Activated T-helper 9 cell treated with anti-CD3 and anti-CD28 coated beads, Interleukin-2, amount 50 U/mL, for 16 hours (primary cell): ENCODE data around the gene RFLNA.

ENCODE experiments used
- DNase-seq: peaks from one replicate; pipeline ENCODE4 v3.0.0-alpha.2; 2020; ENCODE audit warnings: low read depth

The RFLNA gene

DNA sequence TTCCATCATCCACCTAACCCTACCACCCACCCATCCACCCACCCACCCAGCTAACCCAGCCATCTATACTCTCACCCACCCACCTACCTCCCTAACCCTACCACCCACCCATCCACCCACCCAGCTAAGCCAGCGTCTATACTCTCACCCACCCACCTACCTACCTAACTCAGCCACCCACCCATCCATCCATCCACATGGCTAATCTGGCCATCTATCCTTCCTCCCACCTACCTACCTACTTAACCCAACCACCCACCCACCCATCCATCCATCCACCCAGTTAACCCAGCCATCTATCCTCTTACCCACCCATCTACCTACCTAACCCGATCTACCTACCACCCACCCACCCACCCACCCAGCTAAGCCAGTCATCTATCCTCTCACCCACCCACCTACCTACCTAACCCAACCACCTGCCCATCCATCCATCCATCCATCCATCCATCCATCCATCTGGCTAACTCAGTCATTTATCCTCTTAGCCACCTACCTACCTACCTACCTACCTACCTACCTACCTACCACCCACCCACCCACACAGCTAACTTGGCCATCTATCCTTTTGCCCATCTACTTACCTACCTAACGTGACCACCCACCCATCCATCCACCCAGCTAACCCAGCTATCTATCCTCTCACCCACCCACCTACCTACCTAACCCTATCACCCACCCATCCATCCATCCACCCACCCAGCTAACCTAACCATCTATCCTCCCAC, 44.1 kb downstream of the RFLNA start:
- no peak for DNase-seq

DNA sequence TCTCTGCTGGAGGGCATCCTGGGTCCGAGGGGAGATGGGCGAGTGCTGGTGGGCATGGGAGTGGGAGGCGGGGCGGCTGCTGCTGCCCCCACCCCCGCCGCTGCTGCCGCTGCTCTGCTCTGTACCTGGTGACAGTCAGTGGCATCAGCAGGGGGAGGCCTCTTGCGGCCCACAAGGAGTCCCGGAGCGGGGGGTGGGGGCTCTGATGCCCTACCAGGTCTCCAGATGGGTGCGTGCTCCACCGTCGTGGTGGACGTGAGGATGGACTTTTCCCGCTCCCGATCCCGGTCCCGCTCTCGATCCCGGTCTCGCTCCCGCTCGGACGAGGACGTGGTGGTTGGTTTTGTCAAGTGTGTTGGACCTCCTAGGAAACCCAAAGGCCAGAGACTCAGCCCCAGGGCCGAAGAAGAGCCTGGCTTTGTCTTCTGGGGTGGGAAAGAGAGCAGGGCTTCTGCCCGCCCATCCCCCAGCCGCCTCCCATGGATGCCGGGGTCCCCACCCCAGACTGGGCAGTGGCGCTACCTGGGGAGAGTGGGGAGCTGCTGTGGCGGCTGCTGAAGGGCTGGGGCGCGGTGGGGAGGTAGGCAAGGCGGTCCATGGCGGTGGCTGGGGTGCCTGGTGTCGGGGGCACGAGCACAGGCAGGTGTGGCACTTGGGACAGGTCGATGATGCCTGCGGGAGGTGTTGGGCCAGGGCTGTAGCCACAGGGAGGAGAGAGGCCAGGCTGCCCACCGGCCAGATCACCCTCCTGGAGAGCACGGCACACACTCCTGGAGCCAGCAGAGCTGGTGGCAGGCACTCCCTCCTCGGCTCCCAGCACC, 45.4 kb downstream of the RFLNA start:
- no peak for DNase-seq

DNA sequence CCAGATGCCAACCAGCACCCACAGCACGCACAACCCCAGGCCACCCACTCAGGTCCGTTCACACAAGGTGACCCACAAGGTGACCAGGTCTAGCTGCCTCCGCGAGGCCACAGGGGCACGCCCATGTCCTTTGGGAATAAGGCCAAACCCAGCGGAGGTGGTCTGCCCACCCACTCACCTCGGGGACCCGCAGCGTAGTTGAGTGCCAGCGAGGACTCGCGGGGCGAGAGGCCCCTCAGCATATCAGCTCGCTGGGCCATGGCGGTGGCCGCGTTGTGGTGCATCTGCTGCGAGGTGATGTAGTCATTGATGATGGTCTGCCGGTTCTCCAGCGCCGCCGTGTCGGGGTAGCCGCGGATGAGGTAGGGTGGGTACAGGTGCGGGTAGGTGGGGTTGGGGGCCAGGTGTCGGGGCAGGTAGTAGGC, 46.8 kb downstream of the RFLNA start:
- no peak for DNase-seq

DNA sequence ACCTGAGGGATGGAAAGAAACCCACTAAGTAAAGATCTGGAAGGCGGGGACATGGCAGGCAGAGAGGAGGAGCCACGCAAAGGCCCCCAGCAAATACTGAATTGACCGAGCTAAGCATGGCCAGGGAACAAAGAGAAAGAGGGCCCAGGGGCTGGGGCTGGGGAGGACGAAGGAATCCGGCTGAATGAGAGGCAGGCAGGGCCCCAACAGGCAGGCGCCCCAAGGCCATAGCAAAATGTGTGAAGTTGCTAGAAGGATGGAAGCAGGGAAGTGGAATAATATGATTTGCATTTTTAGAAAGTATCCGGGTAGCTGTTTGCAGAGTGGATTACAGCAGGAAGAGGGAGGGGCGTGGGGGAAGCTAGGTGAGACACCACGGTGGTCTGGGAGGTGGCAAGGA, 49.1 kb downstream of the RFLNA start:
- DNase-seq: no peak

DNA sequence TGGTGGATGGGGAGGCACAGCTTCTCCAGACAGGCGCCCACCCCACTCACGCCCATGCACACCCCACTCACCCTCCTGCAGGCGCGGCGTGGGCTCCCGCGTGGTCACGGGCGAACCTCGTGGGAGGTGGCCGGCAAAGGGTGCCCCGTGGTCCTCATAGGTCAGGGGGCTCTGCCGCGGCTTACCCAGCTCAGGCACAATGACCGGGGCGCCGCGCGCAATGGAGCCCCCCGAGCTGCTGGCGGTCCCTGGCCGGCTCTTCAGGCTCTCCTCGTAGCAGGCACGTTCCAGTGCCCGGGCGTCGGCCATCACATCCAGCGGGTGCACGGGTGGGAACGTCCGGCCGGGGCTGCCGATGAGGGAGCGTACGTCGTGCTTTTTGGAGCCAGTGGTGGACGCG, 49.6 kb downstream of the RFLNA start:
- DNase-seq: no peak

DNA sequence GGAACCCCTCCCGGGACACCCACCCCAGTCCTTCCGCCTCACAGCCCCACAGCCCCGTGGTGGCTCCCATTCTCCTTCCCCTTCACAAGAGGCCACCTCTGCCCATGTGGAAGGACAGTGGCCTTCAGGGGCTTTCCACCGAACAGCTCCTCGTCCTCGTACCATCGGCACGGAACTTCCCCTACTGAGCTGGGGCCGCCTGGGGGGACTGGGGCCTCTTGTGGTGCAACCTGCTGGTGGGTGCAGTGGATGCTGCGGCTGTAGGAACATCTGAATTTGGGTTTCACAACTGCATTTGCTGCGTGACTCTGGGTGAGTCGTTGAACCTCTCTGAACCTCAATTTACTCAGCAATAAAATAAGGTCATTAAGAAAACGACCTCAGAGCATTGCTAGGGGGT, 50.9 kb downstream of the RFLNA start:
- DNase-seq: no peak

DNA sequence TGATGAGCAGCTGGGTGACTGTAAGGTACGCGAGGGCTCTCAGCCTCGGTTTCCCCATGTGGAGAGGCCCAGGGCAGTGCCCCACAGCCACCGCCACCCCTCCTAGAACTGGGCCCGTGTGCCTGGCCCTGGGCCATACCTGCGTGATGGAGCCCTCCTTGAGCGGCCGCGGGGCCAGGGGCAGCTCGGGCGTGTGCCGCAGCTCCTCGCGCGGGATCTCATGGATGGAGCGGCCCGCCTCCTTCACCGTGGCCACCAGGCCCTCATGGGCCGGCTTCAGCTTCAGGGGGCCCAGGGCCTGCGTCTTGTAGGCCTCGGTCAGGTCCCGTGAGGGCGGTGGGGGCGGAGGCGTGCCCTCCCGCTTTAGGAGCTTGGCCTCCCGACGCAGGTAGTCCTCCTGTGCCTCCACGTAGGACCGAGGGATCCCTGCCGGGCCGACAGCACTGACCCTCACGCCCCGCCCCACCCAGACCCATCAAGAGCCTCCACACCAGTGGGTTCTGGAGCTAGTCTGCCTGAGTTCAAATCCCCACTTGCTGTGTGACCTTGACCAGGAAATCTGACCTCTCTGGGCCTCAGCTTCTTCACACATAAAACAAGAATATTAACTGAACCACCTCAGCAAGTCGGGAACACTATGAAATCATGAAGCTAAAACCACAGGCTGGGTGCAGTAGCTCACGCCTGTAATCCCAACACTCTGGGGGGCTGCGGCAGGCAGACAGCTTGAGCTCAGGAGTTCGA, 51.7 kb downstream of the RFLNA start:
- DNase-seq: no peak

DNA sequence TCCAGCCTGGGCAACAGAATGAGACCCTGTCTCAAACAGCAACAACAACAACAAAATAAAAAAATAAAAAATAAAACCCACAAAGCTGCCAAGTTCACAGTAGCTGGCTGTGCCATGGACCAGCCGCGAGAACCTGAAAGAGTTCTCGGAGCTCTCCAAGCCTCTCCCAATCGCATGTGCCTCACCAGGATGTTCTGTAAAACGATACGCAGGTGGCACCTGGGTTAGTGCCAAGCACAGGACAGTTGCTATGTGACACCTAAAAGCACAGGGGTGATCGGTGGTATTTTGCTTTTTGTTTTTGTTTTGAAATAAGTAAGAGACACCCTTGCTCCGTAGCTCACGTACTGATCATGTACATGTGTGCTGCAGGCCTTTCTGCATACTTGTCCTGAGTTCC, 52.4 kb downstream of the RFLNA start:
- no peak for DNase-seq

DNA sequence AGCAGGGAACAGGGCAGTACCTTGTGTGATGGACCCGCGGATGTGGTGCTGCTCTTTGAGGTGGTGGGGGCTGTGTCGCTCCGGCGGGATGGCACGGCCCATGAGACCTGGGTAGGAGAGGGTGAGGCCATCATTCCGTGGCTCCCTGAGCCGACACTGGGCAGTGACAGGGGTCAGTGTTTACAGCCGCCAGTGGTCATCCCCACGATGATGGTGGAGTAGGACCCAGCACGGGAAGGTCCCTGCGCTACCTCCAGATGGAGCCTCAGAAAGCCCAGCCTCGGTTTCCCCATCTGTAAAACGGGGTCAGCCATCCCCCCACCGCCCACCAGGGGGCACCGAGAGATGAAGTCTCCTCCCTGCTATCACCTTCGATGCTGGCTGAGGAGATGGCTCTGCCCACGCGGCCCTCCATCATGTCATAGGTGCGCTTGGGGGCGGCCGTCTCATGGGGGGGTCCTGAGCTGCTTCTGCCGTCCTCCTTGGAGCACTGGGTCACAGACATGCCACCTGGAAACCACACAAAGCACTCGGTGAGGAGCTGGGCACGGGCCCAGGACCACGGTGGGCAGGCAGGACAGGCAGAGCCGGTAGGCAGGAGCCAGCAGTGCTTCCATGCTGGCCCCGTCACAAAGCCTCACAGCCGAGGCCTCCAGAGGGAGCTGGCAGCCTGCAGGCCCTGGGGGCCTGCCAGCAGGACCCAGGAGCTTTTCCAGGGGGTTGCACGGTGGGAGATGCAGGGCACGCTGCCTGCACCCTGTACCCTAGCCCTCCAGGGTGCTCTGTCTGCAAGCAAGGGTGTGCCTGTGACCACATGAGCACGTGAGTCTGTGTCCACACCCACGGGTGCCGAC, 53.1 kb downstream of the RFLNA start:
- DNase-seq: no peak

DNA sequence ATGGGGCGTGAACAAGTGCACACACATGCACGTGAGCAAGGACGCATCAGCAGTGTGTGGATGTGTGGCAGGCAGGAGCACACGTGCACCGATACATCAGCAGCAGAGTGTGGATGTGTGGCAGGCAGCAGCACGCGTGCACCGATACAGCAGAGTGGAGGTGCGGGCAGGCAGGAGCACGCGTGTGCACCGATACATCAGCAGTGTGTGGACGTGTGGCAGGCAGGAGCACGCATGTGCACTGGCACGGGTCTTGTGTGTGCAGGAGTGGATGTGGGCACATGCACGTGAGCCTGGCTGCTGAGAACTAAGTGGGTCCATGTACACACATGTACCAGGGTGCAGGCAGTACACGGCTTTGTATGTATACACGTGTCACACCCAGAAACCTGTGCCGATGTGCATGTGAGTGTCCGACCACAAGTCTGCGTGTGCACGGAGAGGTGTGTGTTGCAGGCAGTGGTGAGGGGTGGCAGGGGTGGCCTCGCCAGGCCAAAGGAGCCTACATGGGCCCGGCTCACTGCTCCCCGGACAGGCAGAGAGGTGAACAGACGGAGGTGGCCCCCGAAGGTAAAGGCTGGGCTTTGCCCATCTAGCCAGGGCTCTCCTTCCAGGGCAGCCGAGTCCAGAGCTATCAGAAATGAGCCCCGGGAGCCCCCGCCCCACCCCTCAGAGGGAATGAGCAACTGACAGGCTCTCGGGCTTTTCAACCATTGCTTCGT, 53.9 kb downstream of the RFLNA start:
- no peak for DNase-seq

DNA sequence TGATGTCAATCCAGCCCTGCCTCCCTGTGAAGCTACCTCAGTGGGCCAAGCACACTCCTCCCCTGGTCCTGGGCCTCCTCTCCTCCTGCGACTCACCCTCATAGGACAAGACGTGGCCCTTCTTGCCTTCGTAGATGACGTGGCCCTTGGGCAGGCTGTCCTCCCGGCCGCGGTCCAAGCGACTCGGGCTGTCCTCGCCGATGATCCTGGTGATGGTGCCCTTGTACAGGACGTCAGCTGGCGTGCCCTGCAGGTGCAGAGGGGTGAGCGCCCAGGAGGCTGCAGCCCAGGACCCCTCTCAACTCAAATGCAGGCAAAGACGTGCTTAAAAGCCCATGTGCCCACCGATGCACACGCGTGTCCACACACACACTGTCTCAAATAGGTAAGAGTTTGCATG, 55.6 kb downstream of the RFLNA start:
- no peak for DNase-seq

DNA sequence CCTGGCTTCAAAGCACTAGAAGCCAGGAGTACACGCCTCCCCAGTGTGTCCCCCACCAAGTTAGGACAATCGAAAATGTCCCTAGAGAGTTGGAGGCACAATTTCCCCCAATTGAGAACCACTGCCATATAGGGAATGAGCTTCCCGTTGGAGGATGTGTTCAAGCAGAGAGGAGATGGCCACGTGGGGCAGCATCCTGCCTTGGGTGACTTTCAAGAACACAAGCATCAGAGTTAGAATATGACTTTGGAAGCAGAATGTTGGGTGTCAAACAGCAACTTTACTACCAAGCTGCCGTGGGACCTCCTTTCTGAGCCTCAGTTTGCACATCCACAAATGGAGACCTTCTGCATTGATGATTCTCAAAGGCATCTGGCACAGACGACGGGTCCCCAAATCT, 56.5 kb downstream of the RFLNA start:
- DNase-seq: no peak

DNA sequence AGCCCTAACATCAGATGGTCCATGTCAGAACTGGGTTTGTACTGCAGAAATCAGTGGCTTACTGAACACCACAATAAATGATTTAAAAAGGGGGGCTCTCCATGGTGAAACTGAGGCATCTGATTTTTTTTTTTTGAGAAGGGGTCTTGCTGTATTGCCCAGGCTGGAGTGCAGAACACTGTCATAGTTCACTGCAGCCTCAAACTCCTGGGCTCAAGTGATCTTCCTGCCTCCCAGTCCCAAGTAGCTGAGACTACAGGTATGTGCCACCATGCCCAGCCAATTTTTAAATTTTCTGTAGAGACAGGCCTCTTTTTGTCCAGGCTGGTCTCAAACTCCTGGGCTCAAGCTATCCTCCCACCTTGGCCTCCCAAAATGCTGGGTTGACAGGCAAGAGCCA, 57.4 kb downstream of the RFLNA start:
- no peak for DNase-seq

DNA sequence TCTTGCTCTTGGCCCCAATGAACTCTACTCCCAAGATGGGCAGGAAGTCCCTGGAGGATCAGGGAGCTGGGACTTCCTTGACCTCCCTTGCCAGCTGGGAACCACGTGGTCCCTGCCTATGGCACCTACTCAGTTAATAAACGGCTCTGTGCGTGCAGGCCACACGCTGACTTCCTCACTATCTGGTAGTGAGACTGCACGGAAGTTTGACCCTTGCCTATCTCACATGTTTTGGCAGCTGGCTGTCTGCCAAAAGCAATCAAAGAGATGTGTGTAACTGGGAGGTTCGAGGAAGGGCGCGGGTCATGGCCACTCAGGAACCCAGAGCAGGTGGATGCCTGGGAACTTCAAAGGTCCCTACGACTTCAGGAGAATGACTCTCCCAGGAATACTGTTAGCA, 57.9 kb downstream of the RFLNA start:
- no peak for DNase-seq

DNA sequence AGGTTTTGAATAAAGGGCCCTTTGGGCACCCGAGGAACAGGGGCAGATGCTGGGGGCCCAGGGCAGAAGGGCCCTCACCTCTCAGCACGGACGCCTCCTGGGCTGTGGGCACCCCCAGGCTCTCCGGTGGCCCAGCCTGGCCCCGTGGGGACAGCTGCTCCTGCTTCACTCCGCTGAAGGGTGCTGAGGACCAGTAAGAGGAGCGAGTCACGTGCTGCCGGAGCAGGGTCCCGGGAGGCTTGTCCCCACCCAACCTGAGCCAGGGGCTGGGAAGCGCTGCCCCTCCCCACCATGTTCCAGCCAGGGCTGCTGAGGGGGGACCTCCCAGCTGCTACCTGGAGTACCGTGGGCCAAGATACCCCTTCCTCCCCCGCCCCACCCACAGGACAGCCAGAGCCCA, 59.5 kb downstream of the RFLNA start:
- no peak for DNase-seq

DNA sequence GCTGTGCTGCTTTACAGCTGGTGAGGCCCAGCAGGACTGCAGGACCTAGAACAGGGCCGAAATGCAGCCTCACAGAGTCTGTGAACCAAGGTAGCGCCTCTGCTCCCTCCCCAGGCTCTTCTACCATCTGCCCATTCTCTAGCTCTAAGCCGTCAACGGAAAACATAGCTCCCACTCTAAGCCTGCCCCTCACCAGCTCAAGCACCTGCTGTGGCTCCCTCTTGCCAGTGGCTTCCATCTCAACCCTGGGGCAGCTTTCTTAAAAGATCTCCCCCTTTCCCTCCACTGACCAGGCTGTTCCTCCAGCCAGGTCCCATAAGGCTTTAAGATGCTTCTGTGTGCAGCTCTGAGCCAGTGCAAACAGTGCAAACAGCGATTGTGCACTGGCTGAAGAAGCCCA, 61.3 kb downstream of the RFLNA start:
- DNase-seq: no peak

DNA sequence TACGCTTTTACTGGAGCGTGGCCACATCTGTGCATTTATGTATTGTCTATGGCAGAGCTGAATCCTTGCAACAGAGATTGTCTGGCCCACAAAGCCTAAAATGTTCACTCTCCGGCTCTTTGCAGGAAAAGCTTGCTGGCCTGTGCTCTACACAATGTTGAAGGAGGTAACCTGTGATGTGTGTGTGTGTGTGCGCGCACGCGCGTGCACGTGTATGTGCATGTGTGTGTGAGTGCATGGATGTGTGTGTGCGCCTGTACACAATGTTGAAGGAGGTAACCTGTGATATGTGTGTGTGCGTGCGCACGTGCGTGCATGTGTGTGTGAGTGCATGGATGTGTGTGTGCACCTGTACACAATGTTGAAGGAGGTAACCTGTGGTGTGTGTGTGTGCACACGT, 62.7 kb downstream of the RFLNA start:
- no peak for DNase-seq

DNA sequence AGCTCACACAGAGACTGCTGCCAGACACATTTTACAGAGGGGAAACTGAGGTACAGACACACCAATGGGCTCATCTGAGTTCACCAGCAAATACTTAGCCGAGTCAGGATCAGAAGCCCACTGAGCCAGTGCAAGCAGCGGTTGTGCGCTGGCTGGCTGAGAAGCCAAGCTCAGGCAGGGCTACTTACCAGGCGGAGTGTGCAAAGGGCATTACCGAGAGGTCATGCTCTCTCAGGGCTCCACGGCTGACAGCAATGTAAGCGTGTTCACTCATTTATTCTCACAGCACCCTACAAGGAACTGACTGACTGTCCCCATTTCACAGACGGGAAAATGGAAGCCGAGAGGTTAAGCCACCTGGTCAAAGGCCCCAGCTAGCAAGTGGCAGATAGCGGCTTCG, 63.7 kb downstream of the RFLNA start:
- no peak for DNase-seq

DNA sequence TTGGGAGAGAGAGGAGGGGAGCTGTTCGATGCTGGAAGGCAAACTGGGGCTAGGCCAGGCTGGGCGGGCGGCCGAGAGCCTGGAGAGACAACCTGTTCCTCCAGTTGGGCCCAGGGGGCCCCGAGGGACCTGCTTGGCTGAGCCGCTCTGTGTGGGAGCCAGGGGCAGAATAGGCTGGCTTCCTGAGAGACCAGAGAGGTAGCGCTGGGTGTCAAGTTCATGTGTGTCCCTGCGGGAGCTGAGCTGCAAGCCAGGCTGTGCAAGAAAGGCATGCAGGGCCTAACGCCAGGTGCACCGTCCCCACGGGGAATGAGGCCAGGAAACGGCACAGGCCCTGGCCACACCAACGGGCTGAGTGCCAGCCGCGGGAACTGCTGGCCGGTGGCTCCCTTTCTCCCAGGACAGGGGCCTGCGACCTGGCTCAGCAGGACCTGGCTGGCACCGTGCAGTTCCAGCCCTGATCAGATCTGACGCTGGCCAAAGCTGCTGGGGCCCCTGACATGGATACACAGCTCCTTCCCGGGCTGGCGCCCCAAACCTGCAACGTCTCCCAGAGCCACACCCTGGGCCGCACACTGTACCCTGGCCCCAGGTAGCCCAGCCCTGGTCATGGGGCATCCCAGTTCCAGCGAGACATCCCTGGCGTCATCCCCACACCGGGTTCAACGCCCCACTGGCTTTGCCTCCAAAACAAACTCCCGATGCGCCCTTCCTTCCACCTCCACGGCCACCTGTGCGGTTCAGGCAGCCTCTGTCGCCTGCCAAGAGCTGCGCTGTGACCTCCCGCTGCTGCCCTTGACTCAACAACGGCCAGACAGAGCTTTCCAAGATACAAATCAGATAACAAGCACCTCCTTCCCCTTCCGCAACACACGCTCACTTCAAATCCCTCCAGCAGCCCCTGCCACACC, 65.0 kb downstream of the RFLNA start:
- DNase-seq: no peak
